ENCODE measurements around the gene GALNT10. TPM values are rescaled to one million over a fixed set of nuclear protein-coding genes. Genes with fewer than 3 reads are reported as not detected.

The GALNT10 gene
- total and polyA plus RNA-seq, 10 of the 15 experiments (the other 5 are each of a cell fraction or from before 2014, with no cell fraction given) = 3.9 to 35.4 (median 15.5) TPM

GRCh38 chr5:154388842-154389241 is 198.3 kb downstream of the GALNT10 start:
- RAD21 ChIA-PET (ENCODE audit: unreplicated experiment) = no interaction called here
- FAIRE-seq (no peak), DNase-seq (ENCODE audit: low read depth, low spot score) (no peak), ATAC-seq (no peak)
- Histone ChIP-seq H3K4me1 (ENCODE audit: control insufficient read depth, insufficient read depth, low read length) (peaks cover 16% of the 10 kb centered on the region), H3K79me2 (ENCODE audit: control insufficient read depth, insufficient read depth, low read length) (no peaks in the 10 kb centered on the region), H2AFZ (ENCODE audit: control insufficient read depth, low read depth, low read length) (no peak overlapping the region), H3K4me2 (ENCODE audit: control insufficient read depth, insufficient read depth) (no peak overlapping the region), H4K20me1 (ENCODE audit: control insufficient read depth, insufficient read depth) (no peaks in the 10 kb centered on the region), H3K27ac (ENCODE audit: control insufficient read depth, insufficient read depth) (no peak overlapping the region), H3K9me3 (replicated peaks; ENCODE audit: control insufficient read depth, insufficient read depth, low read length) (peaks cover 3% of the 10 kb centered on the region; the same call in 2 of the 3 replicates), H3K9ac (ENCODE audit: control insufficient read depth, insufficient read depth, low read length) (no peak overlapping the region), H3K4me3 (no peak overlapping the region), H3K27me3 (replicated peaks in 1 of 2; ENCODE audit: control insufficient read depth in 2 of 2, insufficient read depth in 2 of 2, low read length in 1 of 2) (no peaks in the 10 kb centered on the region), H3K36me3 (ENCODE audit: control insufficient read depth in 2 of 2, insufficient read depth in 2 of 2, low read length in 1 of 2) (peaks cover 4 to 14% of the 10 kb centered on the region in 2 experiments)
- intact Hi-C loops (cut with micrococcal nuclease; ENCODE audit: unreplicated experiment) = no loop called here
- POLR2A ChIA-PET = interaction anchor here (0.7 kb wide), 1 partner anchor 97 kb away, joined by 6 read pairs; no protein-coding TSS in a partner anchor
- TF ChIP-seq WRNIP1 (IDR thresholded peaks at IDR 0.05; ENCODE audit: borderline replicate concordance, low read depth, low read length) = no peak
- no peak for TF ChIP-seq NBN (IDR thresholded peaks at IDR 0.05)
- TF ChIP-seq CHD1 (IDR thresholded peaks at IDR 0.05; ENCODE audit: low read depth, low read length) = no peak
- TF ChIP-seq SREBF1 (IDR thresholded peaks at IDR 0.05; ENCODE audit: low read length) = no peak
- TF ChIP-seq TARDBP (IDR thresholded peaks at IDR 0.05; ENCODE audit: borderline replicate concordance) = no peak
- CTCF ChIA-PET = interaction anchor here (0.7 to 1.3 kb wide), 2 partner anchors 9 to 17 kb away, joined by 3 read pairs; no protein-coding TSS in a partner anchor
- 100% methylated on average over 1 of the region's 2 CpGs for WGBS (ENCODE audit: insufficient coverage, insufficient replicate concordance, low lambda C conversion rate, missing lambda C conversion rate)
- no TSS peak for BruUV-seq (replicated peaks)
- SMC1A ChIA-PET (ENCODE audit: uncharacterized antibody, unreplicated experiment) = interaction anchor here (2.3 kb wide), 1 partner anchor 16 kb away, joined by 12 read pairs; no protein-coding TSS in a partner anchor
- in situ Hi-C loops (cut with MboI) = no loop called here

GRCh38 chr5:154390096-154390495 is 199.6 kb downstream of the GALNT10 start:
- Histone ChIP-seq H4K20me1 (ENCODE audit: control insufficient read depth, insufficient read depth) (no peaks in the 10 kb centered on the region), H3K4me3 (no peak overlapping the region), H3K36me3 (ENCODE audit: control insufficient read depth in 2 of 2, insufficient read depth in 2 of 2, low read length in 1 of 2) (peaks cover 4 to 14% of the 10 kb centered on the region in 2 experiments), H3K9me3 (replicated peaks; ENCODE audit: control insufficient read depth, insufficient read depth, low read length) (no peaks in the 10 kb centered on the region; the same call in 1 of the 3 replicates), H3K9ac (ENCODE audit: control insufficient read depth, insufficient read depth, low read length) (no peak overlapping the region), H3K4me2 (ENCODE audit: control insufficient read depth, insufficient read depth) (no peak overlapping the region), H2AFZ (ENCODE audit: control insufficient read depth, low read depth, low read length) (no peak overlapping the region), H3K4me1 (ENCODE audit: control insufficient read depth, insufficient read depth, low read length) (peaks cover 6% of the 10 kb centered on the region), H3K79me2 (ENCODE audit: control insufficient read depth, insufficient read depth, low read length) (no peaks in the 10 kb centered on the region), H3K27ac (ENCODE audit: control insufficient read depth, insufficient read depth) (no peak overlapping the region), H3K27me3 (replicated peaks in 1 of 2; ENCODE audit: control insufficient read depth in 2 of 2, insufficient read depth in 2 of 2, low read length in 1 of 2) (no peaks in the 10 kb centered on the region)
- ChIA-PET SMC1A (ENCODE audit: uncharacterized antibody, unreplicated experiment) (interaction anchor here (1.0 kb wide), 2 partner anchors 14 to 193 kb away, joined by 3 read pairs; no protein-coding TSS in a partner anchor), RAD21 (ENCODE audit: unreplicated experiment) (no interaction called here), CTCF (no interaction called here), POLR2A (interaction anchor here (0.5 kb wide), 1 partner anchor 50 kb away, joined by 3 read pairs; no protein-coding TSS in a partner anchor)
- intact Hi-C loops (cut with micrococcal nuclease; ENCODE audit: unreplicated experiment) = no loop called here
- no peak for ATAC-seq
- in situ Hi-C loops (cut with MboI) = no loop called here
- DNase-seq (ENCODE audit: low read depth, low spot score) = no peak
- TSS peak; percentile 24 for BruUV-seq (replicated peaks)
- 96% methylated on average over 8 of the region's 8 CpGs for WGBS (ENCODE audit: insufficient coverage, insufficient replicate concordance, low lambda C conversion rate, missing lambda C conversion rate)
- no peak for FAIRE-seq
- TF ChIP-seq ZBTB11 (CRISPR knock-in tag; IDR thresholded peaks at IDR 0.05) (no peak), CHD2 (IDR thresholded peaks at IDR 0.05; ENCODE audit: borderline replicate concordance, low read depth, low read length) (no peak), STAT3 (IDR thresholded peaks at IDR 0.05; ENCODE audit: low read depth, low read length) (no peak), PML (IDR thresholded peaks at IDR 0.05; ENCODE audit: low read length) (no peak), EZH2 (IDR thresholded peaks at IDR 0.05; ENCODE audit: borderline replicate concordance, control insufficient read depth, low read depth, low read length) (no peak), RAD21 (IDR thresholded peaks at IDR 0.05; ENCODE audit: insufficient read depth, low read depth, low read length) (no peak), SIN3A (IDR thresholded peaks at IDR 0.05; ENCODE audit: low read depth, low read length) (no peak), SMC3 (IDR thresholded peaks at IDR 0.05; ENCODE audit: borderline replicate concordance, low read length) (no peak)
